ENCODE data around the gene ZNF773.

ZNF773 gene

DNA sequence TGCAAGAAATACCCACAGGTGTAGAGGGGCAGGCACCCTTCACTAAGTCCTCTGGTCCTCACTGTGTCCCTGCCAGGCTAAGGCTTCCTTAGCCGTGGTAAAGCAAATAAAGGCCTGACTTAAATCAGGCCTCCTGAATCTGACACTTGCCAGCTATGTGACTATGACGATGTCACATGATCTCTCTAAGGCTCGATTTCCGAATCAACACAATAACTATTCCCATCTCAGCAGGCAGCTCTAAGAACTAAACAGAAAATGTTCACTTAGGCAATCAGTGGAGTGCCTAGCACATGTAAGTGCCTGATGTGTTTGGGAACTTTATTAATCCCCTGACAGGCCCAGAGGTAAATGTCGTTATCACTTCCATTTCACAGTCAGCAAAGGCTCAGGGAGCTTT lies 57.9 kb downstream of the ZNF773 start:
- in situ Hi-C loops (cut with MboI; ENCODE audit: low sequenced_read_pairs), result no loop called here
